Activated CD4-positive, alpha-beta T cell treated with anti-CD3 and anti-CD28 coated beads, Interleukin-2, Interleukin-6, amounts not matched to agents 100 ng/mL and 50 ng/mL, durations not matched to agents 16 hours and 8 hours (primary cell): ENCODE measurements around the gene RIPPLY3.

Experiments
- DNase-seq: peaks from one replicate; pipeline ENCODE4 v3.0.0-alpha.2; 2020

RIPPLY3 gene, protein sequence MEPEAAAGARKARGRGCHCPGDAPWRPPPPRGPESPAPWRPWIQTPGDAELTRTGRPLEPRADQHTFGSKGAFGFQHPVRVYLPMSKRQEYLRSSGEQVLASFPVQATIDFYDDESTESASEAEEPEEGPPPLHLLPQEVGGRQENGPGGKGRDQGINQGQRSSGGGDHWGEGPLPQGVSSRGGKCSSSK

DNA sequence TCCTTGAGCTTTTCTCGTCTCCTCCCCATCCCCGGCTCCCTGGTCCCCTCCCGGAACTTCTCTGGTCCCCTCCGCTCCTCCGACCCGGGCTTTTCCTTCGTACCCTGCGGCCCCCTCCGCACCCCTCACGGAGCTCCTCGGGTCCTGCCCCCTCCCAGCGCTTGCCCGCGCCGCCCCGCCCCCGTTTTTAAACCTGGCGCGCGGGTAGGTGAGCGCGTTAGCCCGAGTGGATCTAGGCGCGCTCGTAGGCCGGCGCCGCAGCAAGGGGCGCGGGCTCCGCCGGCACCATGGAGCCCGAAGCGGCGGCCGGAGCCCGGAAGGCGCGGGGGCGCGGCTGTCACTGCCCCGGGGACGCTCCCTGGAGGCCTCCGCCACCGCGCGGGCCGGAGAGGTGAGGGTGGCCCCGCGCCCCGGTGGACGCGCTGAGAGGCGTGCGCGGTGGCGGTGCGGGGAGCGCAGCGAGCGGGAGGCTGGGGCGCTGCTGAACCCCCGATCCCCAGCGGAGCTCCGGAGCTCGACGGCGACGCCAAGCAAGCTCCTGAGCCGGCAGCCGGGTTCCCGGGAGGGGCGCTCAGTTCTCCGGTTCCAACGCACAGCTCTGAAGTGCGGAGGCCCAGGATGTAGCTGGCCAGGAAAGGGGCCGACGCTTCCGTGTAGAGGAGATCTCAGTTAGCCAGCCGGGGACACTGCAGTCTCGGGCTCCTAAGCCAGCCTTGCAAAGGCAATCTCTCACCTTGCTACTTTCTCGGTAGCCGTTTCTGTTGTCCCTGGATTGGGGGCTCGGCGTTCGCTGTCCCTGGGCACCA lies at the start of gene RIPPLY3:
TSS of gene RIPPLY3 (plus strand) at position 217 of the 806 bp plus-strand sequence. CDS start at position 288, 71 bp downstream.
- DNase-seq, result peak; percentile 10

DNA sequence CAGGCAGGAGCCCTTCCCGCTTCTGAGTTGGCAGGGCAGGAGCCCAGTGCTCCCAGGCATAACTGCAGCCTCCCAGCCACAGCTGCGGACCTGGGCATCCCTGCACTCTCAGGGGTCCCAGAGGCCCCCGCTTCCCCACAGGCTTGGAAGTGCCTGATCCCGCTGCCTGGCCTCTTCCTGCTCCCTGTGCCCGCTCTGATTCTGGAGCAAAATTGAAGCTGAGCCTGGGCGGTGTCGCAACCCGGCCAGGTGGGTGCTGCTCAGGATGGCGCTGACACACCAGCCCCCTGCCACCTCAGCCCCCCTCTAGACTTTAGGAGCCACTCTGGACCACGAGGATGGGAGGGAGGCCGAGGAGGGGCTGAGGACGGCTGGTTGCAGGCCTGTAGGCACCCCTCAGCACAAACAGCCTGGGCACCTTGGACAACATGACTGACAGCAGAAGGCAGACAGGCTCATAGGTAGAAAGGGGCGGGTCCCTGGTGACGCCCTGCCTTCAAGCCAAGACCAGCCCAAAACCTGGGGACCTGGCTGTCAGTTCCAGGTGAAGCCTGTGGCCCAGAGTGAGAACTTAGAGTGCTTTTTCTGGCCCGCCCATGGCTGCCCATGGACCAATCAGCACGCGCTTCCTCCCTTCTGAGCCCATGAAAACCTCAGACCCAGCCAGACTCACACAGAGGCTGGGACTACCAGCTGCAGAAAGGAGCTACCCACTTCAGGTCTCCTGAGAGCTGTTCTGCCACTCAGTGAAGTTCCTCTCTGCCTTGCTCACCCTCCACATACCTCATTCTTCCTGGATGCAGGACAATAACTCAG lies 47.3 kb upstream of the RIPPLY3 start:
- no peak for DNase-seq

DNA sequence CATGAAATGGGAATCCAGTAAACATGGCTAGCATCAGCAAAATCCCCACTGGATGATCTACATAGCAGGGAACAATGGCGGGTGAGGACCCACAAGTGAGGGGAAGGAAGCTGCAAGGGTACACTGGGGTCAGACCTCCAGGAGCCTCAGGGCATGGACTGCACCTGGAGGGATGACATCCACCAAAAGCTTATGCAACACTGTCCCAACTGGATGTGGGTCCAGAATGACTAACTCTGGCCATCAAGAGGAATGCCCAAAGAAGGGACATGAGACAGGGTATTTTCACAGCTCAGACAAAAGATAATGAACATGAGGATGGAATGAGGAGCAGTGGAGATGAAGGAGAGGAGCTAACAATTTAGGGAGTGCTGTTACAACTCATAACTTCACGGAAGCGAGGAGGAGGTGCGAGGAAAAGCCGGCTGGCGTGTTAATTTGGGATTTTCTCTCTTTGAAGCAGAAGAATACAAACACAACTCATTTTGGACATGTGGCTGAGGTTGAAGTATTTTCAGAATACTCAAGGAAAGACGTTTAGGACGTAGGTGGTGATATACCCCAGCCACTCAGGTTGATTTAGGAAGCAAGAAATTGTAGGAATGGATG lies 45.7 kb upstream of the RIPPLY3 start:
- no peak for DNase-seq

DNA sequence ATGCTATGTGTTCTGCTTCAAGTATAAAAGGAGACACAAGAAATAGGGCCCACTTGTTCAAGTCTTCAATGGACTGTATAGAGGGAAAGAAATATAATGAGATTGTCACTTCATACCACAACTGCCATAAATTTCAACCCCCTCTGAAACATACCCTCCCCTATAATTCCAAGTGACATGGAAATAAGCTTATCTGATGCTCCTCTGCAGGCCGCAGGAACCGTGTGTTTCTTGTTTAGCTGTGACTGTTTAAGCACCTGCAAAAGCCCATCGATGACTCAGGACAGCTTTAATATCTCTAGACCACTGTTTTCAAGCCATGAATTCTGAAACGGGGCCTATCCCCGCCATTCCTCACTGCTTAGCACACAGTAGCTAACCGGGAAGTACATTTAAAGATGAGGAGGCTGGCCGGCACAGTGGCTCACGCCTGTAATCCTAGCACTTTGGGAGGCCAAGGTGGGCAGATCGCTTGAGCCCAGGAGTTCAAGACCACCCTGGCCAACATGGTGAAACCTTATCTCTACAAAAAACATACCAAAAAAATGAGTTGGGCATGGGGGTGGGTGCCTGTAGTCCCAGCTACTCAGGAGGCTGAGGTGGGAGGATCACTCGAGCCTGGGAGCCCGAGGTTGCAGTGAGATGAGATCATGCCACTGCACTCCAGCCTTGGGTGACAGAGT lies 44.3 kb upstream of the RIPPLY3 start:
- no peak for DNase-seq

DNA sequence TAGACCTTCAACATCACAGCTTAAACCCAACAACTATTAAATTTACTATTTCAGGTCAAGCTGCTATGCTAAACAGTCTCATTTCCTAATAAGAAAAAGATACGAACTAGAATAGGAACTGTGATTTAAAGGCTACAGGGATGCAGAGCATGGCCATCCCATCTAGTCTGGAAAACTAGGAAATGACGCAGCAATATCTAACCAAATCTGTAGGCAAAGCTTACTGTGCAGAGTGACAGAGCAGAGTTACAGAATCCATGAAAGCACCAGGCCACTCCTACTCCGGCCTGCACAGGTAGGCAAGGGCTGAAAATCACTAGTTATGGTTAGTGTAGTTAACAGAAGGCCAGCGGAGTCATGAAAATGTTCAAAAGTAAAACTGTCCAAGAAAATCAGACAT lies 42.1 kb upstream of the RIPPLY3 start:
- DNase-seq, result no peak

DNA sequence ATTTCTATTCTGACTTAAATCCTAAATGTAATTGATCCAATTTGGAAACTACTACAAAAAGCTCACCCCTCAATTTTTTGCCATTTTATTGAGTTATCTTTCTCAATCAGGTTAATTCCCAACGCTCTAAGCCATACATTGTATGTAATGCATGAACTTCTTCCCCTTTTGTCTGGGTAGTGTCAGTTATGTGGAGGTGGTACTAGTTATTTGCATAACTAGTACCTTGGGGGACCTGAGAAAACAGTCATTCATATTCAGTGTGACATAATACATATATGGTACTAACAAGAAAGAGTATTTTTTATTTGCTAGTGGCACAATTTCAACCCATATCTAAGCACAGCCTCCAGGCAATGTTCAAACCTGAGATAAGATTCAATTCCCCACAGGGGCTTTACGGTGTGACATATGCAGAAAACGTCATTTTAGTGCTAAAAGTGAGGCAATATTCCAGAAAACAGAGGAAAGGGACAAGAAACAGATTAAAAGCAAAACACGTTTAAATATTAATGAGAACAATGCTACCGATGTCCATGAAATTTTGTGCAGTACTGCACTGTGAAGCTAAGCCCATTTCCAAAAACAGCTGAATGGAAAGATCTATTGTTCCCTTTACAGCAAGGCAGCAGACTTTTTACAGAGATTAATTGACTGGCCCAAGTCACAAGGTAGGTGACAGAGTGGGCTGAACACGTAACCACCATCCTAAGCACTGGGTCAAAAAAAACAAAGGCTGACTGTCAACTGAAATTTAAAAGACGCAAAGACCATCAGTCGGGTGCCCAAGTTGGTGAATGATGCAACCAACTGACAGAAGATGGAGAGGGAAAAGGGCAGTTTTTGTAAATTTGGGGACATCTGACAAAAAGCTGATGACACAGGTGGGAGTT lies 41.4 kb upstream of the RIPPLY3 start:
- DNase-seq, result no peak

DNA sequence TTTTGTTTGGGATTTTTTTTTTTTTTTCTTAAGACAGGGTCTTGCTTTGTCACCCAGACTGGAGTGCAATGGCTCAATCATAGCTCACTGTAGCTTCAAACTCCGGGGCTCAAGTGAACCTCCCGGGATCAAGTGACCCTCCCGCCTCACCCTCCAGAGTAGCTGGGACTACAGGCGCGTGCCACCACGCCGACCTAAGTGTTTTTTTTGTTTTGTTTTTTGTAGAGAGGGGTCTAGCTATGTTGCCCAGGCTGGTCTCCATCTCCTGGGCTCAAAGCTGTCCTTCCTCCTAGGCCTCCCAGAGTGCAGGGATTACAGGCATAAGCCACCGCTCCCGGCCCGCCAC lies 40.8 kb upstream of the RIPPLY3 start:
- DNase-seq, result no peak

DNA sequence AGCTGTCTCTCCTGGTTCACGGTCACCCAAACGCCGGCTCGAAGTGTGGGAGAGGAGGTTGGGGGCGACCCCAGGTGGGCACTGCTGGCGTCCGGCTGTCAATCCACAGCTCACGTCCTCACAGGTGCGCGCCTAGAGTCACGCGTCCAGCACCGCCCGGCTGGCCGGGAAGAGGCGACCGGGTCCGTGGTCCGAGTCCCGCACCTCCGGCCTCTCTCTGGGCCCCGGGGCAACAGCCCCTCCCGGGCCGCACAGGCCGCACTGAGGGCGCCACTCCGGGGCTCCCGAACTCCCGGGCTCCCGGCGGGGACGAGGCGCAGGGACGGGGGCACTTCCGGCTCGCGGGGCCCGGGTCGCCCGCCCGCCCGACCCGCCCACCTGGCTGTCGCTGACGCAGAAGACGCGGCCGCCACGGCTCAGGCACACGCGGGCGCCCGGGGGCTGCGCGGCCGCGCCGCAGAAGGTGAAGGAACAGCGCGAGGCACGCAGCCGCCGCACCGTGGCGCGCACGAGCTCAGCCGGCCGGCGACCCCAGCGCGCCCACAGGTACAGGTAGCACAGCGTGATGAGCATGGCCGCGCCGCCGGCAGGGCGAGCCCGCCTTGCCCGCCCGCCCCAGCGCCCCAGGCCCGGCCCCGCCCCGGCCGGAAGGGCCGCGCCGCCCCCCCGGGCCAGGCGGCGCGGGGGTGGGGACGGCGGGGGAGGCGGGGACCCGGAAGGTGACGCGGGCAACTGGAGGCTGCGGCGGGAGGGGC lies 40.3 kb upstream of the RIPPLY3 start, which contains the start of gene HLCS:
TSS of gene HLCS (minus strand) at position 604 of the 755 bp plus-strand sequence. CDS start at position 573, 31 bp downstream.
- peak; percentile 81 for DNase-seq

DNA sequence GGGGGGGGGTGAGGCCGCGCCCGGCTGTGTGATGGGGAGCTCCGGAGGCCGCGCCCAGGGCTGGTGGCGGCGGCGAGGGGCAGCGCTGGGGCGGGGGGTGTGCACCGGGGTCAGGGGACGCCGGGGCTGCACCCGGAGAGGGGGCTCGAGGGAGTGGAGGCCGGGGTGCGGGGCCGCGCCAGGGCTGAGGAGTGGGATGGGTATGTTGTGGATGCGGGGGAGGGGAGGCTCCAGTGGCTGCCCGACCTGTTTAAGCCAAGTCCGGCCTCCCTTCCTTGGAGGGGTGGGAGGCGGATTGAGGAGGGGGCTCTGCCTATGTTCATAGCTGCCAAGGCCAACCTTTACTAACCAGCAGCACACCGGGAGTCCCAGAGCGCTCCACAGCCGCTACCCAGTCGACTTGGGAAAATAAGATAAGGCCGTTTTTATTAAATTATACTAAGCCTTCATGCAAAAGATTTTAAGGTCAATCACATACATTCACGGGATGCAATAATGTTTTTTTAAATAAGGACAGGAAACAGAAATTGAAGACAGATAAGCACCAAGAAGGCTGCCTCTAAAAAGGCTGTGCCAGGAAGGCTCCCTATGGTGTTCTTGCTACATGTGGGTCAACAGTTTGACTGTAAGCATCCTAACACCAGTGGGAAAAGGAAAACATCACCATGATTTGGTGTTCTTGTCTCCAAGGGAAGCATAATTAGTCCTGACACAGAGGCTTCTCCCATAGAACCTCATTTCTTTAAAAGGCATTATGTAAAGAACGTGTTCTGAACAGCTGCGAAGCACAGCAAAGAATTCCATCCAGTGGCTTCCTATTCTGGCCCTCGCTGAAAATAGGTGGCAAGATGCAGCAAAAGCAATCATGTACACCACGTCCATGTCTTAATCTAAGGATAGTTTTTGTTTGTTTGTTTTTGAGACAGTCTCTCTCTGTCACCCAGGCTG lies 39.4 kb upstream of the RIPPLY3 start:
- DNase-seq, result no peak

DNA sequence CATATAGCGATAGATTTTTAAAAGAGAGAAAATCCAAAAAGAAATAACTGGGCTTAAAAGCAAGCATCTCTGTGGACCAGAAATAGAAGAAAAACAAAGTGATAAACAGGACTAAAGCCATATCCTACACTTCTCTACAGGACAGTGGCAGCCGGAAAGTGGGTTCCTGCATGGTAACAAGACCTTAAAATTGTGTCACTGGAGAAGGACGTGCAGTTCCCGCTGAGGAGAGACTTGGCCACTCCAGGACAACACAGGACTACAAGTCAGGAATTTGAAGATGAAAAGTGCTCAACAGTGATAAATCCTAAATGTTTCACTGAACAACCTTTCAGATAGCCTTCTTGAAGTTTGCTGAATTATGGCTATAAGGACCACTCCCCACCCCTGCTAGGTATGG lies 38.1 kb upstream of the RIPPLY3 start:
- DNase-seq, result no peak

DNA sequence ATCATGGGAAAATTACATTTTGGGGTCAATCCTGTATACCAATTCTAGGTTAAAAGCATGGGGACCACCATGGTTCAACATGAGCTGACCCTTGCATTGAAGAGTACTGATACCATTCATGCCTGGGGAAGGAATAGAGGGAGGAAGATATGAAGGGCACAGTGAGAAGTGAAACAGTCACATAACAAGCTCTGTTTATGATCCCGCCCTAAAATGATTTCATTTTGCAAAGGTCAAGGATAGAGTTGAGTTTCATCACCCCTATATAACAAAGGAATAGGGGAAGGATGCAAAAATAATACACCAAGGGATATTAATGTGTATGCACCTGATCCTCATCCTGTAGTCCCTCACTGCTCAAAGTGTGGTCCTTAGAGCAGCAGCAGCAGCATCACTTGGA lies 37.5 kb upstream of the RIPPLY3 start:
- no peak for DNase-seq

DNA sequence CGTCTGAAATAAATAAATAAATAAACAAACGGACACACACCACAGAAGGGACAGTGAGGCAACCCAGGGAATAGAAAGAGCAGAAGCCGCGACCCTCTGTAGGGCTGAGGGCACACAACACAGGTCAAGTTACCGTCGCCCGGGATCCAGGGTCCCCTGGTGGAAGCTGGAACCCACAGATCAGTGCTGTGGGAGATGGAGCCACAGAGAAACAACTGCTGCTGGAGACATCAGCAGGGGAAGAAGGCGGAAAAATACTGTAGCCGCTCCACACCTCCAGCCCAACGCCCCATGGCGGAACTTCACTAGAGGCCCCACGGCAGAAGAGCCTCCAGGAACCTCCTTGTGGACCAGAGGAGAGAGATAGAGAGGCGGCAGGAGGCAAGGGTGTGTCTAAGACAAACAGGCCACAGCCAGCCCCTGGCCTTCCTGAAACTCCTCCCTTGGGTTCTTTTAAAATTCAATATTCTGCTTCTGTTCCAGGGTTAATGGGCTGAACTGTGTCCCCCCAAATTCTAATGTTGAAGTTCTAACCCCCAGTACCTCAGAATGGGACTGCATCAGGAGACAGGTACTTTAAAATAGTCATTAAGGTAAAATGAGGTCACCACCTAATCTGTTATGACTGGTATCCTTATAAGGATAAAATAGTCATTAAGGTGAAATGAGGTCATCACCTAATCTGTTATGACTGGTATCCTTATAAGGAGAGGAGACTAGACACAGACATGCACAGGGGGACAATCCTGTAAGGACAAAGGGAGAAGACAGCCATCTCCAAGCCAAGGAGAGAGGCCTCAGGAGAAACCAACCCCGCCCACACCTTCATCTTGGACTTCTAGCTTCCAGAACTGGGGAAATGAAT lies 32.3 kb upstream of the RIPPLY3 start:
- DNase-seq, result no peak

DNA sequence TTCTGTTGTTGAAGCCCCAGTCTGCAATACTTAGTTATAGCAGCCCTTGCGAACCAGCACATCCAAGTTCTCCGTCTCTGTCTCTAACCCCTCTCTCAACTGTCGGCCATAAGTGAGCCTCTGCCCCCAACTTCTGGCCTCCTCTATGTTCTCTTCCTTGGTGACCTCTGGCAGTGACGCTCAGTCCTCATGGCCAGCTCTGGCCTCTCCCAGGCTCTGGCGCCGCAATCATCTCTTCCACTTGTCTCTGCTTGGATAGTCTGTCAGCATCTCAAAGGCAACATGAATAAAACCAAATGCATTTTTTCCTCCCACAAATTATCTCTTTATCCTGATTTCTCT lies 31.7 kb upstream of the RIPPLY3 start:
- no peak for DNase-seq

DNA sequence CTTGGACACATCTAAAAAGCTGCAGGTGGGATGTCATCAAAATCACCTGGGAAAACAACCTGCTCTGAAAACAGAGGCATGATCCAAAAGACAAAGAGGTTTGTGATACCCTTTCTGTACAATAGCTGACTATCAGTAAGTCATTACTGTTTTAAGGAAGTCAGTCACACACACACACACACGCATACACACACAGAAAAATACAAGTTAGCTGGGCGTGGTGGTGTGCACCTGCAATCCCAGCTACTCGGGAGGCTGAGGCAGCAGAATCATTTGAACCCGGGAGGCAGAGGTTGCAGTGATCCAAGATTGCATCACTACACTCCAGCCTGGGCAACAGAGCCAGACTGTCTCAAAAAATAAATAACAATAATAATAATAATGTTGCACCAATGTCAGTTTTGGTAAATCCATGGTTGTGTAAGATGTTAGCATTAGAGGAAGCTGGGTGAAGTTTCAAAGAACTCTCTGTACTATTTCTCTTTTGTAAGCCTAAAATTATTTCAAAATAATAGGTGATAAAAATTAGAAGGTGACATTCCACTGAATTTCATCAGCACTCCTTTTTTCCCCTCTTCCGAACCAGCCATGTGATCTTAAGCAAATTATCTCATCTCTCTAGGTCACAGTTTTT lies 30.2 kb upstream of the RIPPLY3 start:
- DNase-seq, result no peak

DNA sequence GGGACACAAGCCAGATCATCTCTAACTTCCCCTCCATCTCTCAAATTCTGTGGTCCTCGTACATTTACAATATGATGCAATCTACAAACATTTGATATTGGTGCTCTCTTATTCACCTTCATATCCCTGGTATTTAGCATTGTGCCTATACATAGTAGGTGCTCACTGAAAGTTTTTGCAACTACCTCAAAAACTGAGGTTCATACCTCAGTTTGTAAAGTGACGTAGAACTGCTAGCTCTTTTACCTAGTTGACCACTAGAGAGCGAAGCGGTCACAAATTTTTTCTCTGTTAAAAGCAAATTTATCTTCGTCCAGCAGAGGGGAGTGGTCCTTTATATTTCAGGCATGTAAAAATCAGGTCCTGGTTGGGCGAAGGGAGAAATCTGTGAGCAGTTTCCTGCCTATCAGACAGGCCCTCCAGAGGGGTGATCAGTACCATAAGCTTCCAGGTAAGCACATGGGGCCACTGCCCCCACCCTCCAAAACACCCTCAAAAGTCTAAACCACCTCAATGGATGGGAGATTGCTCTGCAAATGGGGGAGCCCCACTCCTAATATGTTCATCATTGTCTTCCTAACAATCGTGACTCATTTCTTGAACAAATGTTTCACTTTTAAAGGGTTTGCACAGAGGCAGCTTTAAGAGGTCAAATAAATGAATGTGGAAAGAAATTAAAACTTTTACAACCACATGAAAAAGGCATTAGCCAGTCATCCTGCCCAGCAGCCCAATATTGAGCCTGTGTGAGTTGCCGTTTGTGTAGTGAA lies 29.4 kb upstream of the RIPPLY3 start:
- DNase-seq, result peak; percentile 35

DNA sequence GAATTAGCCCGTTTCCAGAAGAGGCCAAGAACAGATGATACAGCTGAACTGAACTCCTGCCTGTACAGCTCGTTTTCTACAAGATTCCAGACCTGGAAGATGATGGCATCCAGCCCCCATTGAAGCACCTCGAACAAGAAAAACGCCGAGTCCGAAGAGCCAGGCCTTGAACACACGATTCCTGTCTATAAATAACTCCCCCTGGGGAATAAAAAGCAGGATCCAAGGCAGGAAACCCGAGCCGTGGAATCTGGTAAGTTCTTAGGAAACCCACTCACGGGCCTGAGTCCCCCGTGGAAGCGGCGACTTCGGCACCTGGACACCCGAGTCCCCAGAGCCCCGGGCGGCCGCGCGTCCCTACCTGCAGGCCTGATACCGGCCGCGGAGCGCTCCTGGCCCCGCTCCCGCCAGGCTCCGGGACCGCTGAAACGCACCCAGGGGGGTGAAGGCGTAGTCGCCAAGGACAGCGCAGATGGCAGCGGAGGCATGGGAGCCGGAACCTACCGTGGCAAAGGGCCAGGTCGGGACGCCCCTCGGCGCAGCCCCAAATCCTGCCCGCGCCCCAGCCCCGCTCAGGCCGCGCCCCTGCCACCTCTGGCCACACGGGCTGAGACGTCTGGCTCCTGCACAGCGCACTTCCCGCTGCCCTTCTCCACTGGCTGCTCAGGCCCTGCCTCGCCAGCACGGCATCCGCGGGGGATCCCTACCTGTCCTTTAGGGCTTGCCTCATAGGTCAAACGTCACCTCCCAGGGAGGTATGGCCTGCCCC lies 26.0 kb upstream of the RIPPLY3 start:
- DNase-seq, result no peak

DNA sequence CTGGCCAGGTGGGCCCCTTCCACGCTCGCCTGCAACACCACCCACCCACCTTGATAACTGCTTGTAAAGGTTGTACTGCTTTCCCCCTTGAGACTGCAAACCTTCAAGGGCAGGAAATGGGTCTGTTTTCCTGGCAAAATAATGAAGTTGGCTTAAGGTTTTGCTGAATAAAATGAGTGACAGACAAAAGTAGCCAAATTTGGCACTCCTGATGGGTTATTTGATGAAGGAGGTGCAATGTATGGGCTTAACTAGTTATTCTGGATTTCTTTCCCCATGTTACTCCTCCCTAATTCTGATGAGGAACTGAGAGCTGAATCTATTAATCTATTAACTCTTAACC lies 25.5 kb upstream of the RIPPLY3 start:
- DNase-seq, result no peak
